Lung (tissue), 16 donors: ENCODE data around the gene TSPOAP1. TPM values are rescaled to one million over a fixed set of nuclear protein-coding genes. Genes with fewer than 3 reads are reported as not detected.

Experiments
- ATAC-seq: fragments of 200-7000 bp; cut with Tn5 transposase; one replicate; pipeline ENCODE4 v1.9.1; 2020; ENCODE audit warnings: moderate number of reproducible peaks; ENCODE audit not compliant: insufficient read depth, low FRiP score
- DNase-seq, 3 donors: peaks; one replicate each; pipeline ENCODE4 v3.0.0-alpha.2; 2013 to 2017
- H3K27ac ChIP-seq, 2 donors: one replicate each; pipeline ENCODE4 v1.5.1; 2013; ENCODE audit warnings: mild to moderate bottlenecking in 2 of 2, moderate library complexity in 2 of 2, control low read depth in 1 of 2, inconsistent platforms in 1 of 2, low read depth in 1 of 2, low read length in 1 of 2
- H3K27me3 ChIP-seq, 3 donors: one replicate each; pipeline ENCODE4 v1.5.1; 2013; ENCODE audit warnings: low read length in 2 of 3; ENCODE audit not compliant: control insufficient read depth in 3 of 3, insufficient read depth in 3 of 3
- H3K36me3 ChIP-seq, 4 donors: one replicate each; pipeline ENCODE4 v1.5.1; 2013; ENCODE audit warnings: low read length in 4 of 4, mild to moderate bottlenecking in 1 of 4, moderate library complexity in 1 of 4; ENCODE audit not compliant: control insufficient read depth in 4 of 4, insufficient read depth in 4 of 4
- H3K4me1 ChIP-seq, 5 donors: one replicate each; pipeline ENCODE4 v1.5.1; 2013; ENCODE audit warnings: low read length in 5 of 5, mild to moderate bottlenecking in 2 of 5, moderate library complexity in 1 of 5; ENCODE audit not compliant: control insufficient read depth in 5 of 5, insufficient read depth in 5 of 5
- H3K4me3 ChIP-seq: one replicate; pipeline ENCODE4 v1.5.1; 2013; ENCODE audit warnings: mild to moderate bottlenecking, control low read depth, moderate library complexity
- H3K9ac ChIP-seq, 2 donors: one replicate each; pipeline ENCODE4 v1.5.1; 2013; ENCODE audit warnings: low read length in 2 of 2, control low read depth in 1 of 2; ENCODE audit not compliant: insufficient read depth in 1 of 2
- H3K9me3 ChIP-seq, 4 donors: one replicate each; pipeline ENCODE4 v1.5.1; 2013; ENCODE audit warnings: low read length in 3 of 4, mild to moderate bottlenecking in 1 of 4, moderate library complexity in 1 of 4; ENCODE audit not compliant: control insufficient read depth in 4 of 4, insufficient read depth in 3 of 4
- WGBS, 2 donors: extraction: QIAGEN DNeasy Blood & Tissue Kit; methylation state at CpG; one replicate each; pipeline ENCODE4 v1.1.7; 2013; 5-methylcytosine and 5-hydroxymethylcytosine counted together
- long read RNA-seq, 5 donors: transcript quantifications; one replicate each; lab custom pipeline, GENCODE V29; 2026
- polyA plus RNA-seq, 2 donors: library from polyadenylated mRNA; stranded (reverse); fragments of 200-250 nt; gene quantifications; one replicate each; pipeline ENCODE4 v1.2.1, GENCODE V29; 2013
- total RNA-seq, 2 donors: library from RNA; depleted of rRNA in 1 of 2; stranded (reverse); fragments of >200 nt in 1 of 2; gene quantifications; one replicate each; pipeline ENCODE4 v1.2.1, GENCODE V29; 2014 to 2021
- TF ChIP-seq, protein P1 (sequence below): IDR thresholded peaks from 2 replicates; pipeline ENCODE4 v1.5.1; 2012; ENCODE audit warnings: mild to moderate bottlenecking; ENCODE audit errors: control extremely low read depth, extremely low read depth
- donor health status: control.
- donor health status: control.
- donor health status: Bipolar disorder and iron deficiency.
- donor health status: healthy.
- donor health status: DM: yes; HTN: yes; CAD: no.

TSPOAP1 gene, protein sequence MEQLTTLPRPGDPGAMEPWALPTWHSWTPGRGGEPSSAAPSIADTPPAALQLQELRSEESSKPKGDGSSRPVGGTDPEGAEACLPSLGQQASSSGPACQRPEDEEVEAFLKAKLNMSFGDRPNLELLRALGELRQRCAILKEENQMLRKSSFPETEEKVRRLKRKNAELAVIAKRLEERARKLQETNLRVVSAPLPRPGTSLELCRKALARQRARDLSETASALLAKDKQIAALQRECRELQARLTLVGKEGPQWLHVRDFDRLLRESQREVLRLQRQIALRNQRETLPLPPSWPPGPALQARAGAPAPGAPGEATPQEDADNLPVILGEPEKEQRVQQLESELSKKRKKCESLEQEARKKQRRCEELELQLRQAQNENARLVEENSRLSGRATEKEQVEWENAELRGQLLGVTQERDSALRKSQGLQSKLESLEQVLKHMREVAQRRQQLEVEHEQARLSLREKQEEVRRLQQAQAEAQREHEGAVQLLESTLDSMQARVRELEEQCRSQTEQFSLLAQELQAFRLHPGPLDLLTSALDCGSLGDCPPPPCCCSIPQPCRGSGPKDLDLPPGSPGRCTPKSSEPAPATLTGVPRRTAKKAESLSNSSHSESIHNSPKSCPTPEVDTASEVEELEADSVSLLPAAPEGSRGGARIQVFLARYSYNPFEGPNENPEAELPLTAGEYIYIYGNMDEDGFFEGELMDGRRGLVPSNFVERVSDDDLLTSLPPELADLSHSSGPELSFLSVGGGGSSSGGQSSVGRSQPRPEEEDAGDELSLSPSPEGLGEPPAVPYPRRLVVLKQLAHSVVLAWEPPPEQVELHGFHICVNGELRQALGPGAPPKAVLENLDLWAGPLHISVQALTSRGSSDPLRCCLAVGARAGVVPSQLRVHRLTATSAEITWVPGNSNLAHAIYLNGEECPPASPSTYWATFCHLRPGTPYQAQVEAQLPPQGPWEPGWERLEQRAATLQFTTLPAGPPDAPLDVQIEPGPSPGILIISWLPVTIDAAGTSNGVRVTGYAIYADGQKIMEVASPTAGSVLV (N-terminal part only)
- total RNA-seq (10 to 100 TPM; 19.3 to 23.5 TPM), polyA plus RNA-seq (10 to 100 TPM in 1 of 2 donors, 1 to 10 TPM in 1; 7.0 to 17.1 TPM)
- long read RNA-seq, donor 1, full-length matches to known transcripts: 8 of 8 reads
- long read RNA-seq, donor 1, partial matches to known transcripts: 0 of 8 reads
- long read RNA-seq, donor 1, other reads (novel, unspliced or antisense): 0 of 8 reads
- long read RNA-seq, donor 2, full-length matches to known transcripts: 2 of 2 reads
- long read RNA-seq, donor 2, partial matches to known transcripts: 0 of 2 reads
- long read RNA-seq, donor 2, other reads (novel, unspliced or antisense): 0 of 2 reads
- long read RNA-seq, donor 3, full-length matches to known transcripts: 2 of 2 reads
- long read RNA-seq, donor 3, partial matches to known transcripts: 0 of 2 reads
- long read RNA-seq, donor 3, other reads (novel, unspliced or antisense): 0 of 2 reads
- long read RNA-seq, donor 4, full-length matches to known transcripts: 8 of 8 reads
- long read RNA-seq, donor 4, partial matches to known transcripts: 0 of 8 reads
- long read RNA-seq, donor 4, other reads (novel, unspliced or antisense): 0 of 8 reads
- long read RNA-seq, donor 5, full-length matches to known transcripts: 10 of 10 reads
- long read RNA-seq, donor 5, partial matches to known transcripts: 0 of 10 reads
- long read RNA-seq, donor 5, other reads (novel, unspliced or antisense): 0 of 10 reads

GRCh38 chr17:58328195-58329034 lies at the start of gene TSPOAP1:
Gene TSPOAP1 (minus strand): TSS chr17:58328795. CDS start chr17:58327920, 875 bp downstream.
- H3K4me1 ChIP-seq: peaks cover 0 to 25% (median 6%) of the 10 kb centered on the region in 5 donors
- no peak within 1 kb of the TSS for H3K4me3 ChIP-seq
- TF ChIP-seq, protein P1, sequence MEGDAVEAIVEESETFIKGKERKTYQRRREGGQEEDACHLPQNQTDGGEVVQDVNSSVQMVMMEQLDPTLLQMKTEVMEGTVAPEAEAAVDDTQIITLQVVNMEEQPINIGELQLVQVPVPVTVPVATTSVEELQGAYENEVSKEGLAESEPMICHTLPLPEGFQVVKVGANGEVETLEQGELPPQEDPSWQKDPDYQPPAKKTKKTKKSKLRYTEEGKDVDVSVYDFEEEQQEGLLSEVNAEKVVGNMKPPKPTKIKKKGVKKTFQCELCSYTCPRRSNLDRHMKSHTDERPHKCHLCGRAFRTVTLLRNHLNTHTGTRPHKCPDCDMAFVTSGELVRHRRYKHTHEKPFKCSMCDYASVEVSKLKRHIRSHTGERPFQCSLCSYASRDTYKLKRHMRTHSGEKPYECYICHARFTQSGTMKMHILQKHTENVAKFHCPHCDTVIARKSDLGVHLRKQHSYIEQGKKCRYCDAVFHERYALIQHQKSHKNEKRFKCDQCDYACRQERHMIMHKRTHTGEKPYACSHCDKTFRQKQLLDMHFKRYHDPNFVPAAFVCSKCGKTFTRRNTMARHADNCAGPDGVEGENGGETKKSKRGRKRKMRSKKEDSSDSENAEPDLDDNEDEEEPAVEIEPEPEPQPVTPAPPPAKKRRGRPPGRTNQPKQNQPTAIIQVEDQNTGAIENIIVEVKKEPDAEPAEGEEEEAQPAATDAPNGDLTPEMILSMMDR: no peak
- DNase-seq: peak; percentile 58 to 73 (median 64)
- H3K27ac ChIP-seq: no peak within 1 kb of the TSS
- H3K27me3 ChIP-seq: no peaks in the 10 kb centered on the region
- ATAC-seq: no peak
- 18 to 24% methylated on average over 21 to 23 of the region's 23 CpGs for WGBS, 2 donors
- H3K9me3 ChIP-seq: no peaks in the 10 kb centered on the region
- no peaks in the 10 kb centered on the region for H3K36me3 ChIP-seq
- no peak within 1 kb of the TSS for H3K9ac ChIP-seq

GRCh38 chr17:58377661-58378060 lies 49.1 kb upstream of the TSPOAP1 start:
- WGBS, 2 donors: 83% methylated on average over 5 of the region's 5 CpGs
- ATAC-seq: no peak
- H3K36me3 ChIP-seq: peaks cover 0 to 3% (median 0%) of the 10 kb centered on the region in 4 donors
- TF ChIP-seq, protein P1: no peak
- no peak overlapping the region for H3K9ac ChIP-seq
- H3K9me3 ChIP-seq: no peaks in the 10 kb centered on the region
- no peaks in the 10 kb centered on the region for H3K27me3 ChIP-seq
- no peak overlapping the region for H3K27ac ChIP-seq
- H3K4me1 ChIP-seq: peaks cover 0 to 52% (median 21%) of the 10 kb centered on the region in 5 donors
- DNase-seq: no peak
- no peak overlapping the region for H3K4me3 ChIP-seq
